Activated CD4-positive, alpha-beta T cell treated with anti-CD3 and anti-CD28 coated beads, Interleukin-10, Interleukin-2, amounts not matched to agents 100 ng/mL and 50 ng/mL, durations not matched to agents 16 hours and 8 hours (primary cell): Measurements from ENCODE around the gene NDST1.
"Not testable (repeated sequence)": the region's sequence is repeated elsewhere in the genome, so short reads cannot be mapped to it uniquely, and the experiment has no call there.

Experiments
- DNase-seq: peaks from one replicate; pipeline ENCODE4 v3.0.0-alpha.2; 2020

NDST1 gene

DNA sequence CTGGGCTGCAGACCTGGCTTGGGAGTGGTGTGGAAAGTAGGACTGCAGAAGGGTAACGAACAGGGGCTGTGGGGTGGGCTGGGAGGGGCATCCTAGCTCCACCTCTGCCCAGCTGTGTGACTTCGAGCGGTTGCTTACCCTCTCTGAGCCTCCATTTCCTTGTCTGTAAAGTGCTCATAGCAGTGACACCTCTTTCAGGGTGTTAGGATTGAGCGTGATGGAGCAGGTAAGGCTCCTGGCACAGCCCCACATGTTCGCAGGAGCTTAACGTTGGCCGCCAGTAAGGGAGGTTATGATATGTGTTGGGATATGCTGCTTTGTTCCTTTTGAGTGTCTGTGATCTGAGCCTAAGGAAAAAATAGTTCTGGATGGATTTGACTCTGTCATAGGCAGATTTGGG is 2.1 kb downstream of the NDST1 start:
- no peak for DNase-seq

DNA sequence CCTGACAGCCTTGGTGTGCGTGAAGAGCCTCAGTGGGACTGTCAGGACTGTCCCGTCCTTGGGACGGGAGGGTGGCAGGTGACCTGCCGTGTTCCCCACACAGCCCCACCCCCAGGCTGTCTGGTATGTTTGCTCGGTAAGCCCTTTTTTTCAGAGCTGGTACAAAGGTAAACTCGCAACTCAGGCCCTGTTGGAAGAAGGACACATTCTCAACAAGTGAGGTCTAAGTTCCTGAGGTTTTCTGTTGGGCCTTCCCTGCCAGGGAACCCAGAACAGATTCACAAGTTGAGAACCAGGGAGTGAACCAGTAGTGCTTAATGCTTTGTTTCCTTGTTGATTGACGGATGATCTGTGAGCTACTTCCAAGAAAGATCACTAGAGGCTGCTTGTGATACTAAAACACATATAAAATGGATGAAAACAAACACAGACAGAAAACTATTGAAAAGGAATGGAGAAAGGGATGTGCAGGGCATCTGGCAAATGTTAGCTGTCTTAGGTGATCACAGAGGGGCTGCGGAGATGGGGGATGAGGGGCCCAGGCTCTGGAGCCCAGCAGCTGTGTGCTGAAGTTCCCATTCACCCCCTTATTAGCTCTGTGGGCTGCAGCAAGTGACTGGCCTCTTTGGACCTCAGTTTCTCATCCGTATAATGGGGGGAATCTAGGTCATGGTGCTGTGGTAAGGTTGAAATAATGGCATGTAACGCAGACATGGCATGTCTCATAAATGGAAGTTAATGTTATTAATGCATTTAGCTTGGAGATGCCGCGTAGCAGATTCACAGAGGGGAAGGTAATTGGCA is 2.7 kb downstream of the NDST1 start:
- DNase-seq, result no peak

DNA sequence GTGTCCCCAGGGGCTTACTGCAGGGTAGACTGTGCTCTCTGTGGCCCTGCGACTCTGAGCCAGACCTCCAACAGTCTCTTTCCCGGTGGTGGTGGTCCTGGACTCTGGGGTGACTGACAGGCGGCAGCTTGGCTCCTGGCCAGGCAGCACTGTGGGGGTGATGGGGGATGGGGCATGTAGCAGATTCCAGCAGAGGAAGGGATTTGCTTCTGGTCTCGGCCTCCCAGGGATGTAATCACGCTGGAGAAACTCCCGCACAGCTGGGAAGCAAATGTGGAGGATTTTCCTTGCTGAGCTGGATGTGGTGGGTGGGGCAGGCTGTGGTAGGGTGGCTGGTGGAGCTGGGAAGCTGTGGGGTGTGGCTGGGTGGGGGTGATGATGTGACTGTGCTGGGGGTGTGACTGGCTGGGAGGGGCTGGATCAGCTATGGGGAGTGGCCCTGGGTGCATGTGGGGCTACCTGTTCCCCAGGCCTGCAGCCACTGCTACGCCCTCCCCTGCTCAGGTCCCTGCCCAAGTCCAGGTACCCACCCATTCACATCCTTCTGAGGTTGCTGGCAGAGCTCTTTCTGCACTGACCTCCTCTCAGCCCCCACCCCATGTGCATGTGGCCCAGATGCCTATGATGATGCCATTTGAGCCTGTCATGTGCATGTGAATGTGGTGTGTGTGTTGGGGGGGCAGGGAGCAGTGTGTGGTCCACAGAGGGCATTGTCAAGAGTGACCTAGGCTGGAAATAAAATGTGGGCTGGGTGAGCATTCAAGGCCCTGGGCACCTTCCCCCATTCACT is 3.8 kb downstream of the NDST1 start:
- DNase-seq, result no peak

DNA sequence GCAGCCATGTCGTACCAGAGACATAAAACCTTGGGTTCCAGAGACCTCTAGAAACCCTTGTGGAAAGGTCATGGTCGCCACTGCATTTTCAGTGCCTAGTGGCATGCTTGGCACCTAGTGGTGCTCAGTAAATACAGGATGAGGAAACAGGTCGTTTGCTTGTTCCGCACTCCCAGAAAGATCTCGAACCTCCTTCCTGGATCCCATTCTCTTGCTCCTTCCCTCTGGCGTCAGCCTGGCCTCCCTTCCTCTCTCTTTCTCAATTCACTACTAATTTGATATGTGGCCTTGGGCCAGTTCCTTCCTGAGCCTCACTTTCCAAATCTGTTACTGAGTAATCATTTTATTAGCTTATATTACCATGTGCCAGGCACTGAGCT is 4.4 kb downstream of the NDST1 start:
- no peak for DNase-seq

DNA sequence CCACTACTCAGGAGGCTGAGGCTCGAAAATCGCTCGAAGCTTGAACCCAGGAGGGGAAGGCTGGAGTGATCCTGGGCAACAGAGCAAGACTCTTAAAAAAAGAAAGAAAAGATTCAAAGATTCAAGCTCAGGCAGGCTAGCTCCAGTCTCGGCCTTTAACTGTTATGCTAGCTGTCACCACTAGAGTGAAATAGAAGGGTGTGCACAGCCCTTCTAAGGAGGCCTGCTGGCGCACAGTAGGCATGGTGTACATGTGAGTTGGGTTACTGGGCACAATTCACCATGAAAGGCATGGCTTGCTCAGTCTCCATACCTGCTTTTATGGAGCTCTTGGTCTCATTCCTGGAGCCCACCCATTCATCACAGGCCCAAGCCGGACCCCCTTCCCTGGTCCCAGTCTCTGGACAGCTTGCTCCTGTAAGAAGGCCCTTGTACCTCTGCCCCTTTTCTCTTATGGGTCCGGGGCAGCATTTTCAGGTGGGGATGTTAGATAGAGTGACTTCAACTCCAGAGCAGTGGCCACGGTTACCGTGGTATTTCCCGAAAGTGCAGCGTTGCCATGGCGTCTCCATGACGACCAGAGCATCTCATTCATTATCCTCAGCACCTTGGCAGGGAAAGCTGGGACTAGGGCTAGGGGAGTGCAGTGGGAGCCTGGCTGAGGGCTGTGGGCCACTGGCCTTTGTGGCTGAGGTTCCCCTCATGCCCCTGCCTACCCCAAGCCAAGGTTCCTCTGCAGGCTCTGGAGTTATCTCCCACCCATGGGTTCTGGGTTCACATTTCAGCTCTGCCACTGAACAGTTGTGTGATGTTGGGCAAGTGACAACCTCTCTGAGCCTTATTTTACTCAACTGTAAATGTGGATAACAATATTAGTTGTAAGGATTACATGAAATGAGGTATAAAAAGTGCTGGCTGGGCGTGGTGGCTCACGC is 5.7 kb downstream of the NDST1 start:
- DNase-seq, result peak; percentile 10

DNA sequence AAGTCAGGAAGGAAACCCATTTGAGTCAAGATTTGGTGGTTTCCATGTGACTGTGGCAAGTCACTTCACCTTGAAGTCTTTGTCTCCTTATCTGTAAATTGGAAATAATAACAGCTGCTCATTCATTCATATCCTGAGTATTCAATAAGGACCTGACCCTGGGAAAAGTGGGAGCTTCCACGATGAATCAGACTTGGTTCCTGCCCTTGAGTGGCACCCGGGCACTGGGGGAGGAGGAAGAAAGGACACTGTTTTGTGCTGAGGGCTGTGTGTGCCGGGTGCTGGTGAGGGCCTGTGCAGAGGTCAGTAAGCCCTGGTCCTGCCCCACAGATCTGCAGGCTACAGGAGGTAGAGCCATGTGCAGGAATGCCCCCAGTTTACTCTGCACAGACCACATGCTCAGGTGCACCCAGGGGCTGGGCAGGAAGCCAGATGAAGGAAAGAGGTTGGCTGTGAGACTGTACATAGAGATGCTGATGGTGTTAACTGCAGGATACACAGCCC is 6.8 kb downstream of the NDST1 start:
- no peak for DNase-seq

DNA sequence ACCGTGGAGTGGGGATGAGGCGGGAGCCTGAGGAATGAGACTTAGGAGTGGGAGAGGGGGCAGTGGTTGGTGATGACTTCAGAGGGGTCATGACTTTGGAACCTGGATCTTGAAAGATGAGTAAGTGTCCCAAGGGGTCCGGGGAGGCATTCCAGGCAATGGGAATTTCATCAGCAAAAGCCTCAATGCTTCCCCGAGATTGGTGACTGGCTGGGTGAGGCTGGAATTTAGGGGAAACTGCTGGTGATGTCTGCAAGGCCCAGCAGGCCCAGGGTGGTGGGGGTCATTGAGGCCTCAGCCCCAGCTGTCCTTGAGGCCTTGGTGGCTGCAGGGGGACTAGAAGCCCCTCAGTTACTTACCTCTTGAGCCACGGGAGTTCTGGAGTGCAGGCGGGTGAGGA is 7.5 kb downstream of the NDST1 start:
- no peak for DNase-seq

DNA sequence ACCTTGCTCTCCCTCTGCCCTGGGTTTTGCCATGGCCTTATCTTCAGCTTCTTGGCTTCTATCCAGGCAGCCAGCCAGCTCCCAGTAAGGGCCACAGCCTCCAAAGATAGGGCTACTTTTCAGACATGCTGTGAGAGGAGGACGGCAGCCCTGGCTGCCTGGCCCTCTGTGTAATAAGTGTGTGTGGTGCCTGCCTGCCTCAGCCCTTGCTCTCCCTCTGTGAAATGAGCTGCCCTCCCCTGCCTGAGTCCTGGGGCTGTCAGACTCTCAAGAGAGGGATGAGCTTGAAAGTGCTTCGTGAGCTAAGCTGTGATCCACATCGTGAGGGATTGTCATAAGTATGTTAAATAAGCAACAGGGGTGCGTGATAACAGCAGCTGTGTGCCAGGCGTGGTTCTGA is 8.1 kb downstream of the NDST1 start:
- DNase-seq, result no peak

DNA sequence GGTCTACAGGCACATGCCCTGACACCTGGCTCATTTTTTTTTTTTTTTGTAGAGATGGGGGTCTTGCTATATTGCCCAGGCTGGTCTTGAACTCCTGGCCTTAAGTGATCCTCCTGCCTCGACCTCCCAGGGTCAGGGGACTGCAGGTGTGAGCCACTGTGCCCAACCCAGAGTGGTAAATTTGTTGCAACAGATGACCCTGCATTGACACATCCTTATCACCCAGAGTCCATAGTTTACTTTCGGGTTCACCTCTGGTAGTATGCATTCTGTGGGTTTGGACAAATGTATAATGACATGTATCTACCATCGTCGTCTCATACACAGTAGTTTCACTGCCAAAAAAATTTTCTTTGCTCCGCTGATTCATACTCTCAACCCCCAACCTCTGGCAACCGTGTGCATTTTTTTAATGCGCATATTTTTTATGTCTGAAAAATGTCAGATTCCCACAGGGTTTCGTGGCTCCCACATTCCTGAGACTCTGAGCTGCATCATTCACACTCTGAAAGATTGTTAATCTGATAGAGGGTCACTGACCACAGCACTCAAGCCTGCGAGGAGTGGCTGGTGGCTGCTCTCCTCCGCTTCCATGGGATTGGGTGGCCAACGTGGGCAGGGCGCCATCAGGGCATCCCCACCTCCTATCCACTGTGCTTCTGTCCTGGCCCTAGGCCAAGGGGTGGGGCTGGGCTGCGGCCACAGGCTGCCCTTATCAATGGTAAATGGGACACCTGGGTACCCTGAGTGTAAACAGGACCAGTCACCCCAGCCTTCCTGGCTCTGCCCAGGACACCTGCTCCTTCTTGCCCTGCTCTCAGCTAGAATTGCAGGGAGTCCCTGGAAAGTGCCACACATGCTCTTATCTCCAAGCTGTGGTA is 9.6 kb downstream of the NDST1 start:
- DNase-seq, result no peak

DNA sequence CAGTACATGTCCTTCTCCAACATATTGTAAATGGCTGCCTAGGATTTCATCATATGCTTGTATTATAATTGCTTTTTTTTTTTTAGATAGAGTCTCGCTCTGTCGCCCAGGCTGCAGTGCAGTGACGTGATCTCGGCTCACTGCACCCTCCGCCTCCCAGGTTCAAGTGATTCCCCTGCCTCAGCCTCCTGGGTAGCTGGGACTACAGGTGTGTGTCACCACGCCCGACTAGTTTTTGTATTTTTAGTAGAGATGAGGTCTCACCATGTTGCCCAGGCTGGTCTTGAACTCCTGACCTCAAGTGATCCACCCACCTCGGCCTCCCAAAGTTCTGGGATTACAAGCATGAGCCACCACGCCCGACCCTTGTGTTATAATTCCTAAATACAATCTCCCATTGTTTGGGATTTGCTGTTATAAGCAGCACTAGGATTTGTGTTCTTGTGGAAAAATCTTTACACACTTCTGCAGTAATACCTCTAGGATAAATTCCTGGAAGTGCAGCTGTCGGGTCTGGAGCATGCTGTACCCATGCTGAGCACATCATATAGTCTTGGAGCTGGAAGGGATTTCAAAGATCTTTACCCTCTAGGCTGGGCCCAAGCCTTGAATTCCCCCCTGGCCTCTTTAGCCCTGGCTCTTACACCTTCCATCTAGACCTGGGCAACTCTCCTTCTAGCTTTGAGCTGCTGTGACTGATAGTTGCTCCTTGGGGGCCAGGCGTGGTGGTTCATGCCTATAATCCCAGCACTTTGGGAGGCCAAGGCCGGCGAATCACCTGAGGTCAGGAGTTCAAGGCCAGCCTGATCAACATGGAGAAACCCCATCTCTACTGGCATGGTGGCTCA is 11.0 kb downstream of the NDST1 start:
- not testable (repeated sequence) for DNase-seq

DNA sequence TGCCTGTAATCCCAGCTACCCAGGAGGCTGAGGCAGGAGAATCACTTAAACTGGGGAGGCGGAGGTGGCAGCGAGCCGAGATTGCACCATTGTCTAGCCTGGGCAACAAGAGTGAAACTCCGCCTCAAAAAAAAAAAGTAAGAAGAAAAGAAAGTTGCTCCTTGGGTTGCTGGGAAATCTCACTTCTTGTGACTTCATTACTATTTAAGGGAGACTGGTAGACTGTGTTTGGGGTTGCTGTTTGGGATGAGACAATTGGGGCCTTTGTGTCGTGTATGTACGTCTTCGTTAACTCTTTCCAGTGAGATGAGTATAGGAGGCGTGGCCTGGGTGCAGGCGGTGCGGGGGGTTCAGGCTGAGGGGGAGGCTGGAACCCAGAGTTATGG is 11.6 kb downstream of the NDST1 start:
- no peak for DNase-seq

DNA sequence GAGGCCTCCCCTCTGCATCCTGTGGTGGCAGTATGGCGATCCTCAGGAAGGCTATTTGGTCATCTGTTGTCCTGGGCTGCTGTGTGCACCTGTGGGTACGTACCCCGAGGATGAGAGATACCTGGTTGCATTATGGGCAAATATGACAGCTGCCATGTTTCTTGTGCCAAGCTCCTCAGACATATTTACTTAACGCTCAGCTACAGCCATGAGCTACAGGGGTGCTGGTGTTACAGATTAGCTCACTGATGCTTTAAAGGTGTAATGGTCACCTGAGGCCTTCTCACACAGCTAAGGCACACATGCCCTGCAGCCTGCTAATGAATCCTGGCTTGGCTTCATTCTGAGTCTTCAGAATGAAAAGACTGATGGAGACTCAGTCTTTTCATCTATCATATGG is 12.0 kb downstream of the NDST1 start:
- DNase-seq, result no peak

DNA sequence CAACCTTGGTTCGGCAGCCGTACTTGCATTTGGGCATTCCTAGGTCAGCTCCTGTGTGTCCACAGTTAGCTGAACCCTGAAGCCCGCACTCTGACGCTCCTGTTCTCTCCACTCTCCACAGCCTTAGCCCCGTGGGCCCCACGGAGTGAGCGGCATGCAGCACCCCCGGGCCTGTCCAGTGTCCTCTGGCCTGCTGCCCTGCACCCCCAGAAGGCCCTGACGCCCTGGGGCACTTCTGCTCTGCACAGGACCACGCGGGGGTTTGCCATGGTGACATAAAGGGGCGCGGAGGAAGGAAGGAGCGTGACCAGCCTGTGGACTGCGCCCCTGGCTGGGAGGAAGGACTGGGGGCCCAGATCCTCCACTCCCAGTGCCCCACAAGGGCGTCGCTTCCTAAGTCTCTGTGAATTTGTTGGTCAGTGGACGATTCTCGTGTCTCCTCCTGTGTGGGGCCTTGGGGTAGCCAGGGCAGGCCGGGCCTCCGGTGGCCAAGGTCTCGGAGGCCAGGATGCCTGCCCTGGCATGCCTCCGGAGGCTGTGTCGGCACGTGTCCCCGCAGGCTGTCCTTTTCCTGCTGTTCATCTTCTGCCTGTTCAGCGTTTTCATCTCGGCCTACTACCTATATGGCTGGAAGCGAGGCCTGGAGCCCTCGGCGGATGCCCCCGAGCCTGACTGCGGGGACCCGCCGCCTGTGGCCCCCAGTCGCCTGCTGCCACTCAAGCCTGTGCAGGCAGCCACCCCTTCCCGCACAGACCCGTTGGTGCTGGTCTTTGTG is 13.0 kb downstream of the NDST1 start:
- no peak for DNase-seq

DNA sequence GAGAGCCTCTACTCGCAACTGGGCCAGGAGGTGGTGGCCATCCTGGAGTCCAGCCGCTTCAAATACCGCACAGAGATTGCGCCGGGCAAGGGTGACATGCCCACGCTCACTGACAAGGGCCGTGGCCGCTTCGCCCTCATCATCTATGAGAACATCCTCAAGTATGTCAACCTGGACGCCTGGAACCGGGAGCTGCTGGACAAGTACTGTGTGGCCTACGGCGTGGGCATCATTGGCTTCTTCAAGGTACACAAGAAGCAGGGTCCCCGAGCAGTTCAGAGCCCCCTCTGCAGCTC is 13.5 kb downstream of the NDST1 start:
- no peak for DNase-seq

DNA sequence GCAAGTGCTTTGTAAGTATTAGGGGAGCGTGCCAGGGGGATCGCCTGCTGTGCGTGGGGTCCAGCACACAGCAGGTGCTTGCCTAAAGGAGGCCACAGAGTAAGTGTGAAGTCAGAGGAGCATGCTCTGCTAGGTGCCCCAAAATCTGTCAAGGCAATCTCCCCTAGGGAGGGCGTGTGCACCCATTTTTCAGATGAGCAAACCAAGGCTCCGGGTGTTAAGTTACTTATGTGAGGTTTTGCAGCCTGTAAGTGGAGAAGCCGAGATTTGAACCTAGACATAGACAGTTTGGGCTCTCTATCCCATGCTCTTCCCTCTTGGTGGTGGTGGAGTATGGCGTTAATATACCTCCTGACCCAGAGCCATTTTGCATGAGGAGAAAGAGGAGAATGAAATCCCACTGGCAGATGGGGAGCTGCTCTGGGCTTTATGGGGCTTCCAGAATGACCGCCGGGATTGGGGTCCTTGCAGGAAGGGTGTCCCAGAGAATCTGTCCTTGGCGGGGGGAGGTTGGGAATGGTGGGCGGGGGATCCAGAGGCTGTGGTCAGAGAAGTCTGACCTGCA is 14.1 kb downstream of the NDST1 start:
- DNase-seq, result no peak

DNA sequence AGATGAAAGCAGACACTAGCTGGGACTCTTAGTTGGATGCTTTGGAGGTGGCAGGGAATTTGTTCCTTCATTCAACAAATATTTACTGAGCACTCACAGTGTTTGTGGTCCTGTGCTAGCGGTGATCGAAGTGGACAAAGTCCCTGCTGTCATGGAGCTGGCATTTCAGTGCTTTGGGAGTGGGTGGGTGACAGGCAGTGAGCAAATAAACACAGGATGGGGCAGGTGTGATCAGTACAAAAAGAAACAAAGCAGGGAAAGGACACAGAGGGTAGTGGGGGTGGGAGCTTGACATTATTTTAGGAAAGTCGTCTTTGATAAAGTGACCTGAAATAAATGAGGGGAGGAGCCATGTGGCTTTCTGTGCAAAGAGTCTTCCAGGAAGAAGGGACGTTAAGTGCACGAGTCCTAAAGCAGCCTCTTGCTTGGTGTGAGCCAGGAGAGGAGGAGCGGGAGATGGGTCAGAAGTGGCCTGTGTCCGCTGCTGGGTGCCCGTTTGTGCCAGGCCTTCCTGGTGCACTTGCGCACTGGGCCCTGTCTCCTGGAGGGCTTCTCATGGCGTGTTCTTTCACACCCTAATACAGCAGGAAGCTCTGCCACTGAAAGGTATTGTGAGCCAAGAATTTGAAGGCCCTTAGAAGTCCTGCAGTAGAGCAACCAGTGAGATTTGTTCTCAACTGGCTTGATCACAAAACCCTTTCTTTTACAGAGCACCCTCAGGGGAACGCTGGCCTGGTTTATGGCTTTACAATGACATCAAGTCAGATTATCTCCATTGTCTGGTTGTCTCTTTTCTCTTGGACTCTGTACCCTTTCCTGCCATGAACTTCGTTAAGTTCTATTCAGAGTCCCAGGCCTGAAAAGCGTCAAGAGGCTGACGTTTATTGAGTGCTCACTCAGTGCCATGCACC is 14.8 kb downstream of the NDST1 start:
- no peak for DNase-seq

DNA sequence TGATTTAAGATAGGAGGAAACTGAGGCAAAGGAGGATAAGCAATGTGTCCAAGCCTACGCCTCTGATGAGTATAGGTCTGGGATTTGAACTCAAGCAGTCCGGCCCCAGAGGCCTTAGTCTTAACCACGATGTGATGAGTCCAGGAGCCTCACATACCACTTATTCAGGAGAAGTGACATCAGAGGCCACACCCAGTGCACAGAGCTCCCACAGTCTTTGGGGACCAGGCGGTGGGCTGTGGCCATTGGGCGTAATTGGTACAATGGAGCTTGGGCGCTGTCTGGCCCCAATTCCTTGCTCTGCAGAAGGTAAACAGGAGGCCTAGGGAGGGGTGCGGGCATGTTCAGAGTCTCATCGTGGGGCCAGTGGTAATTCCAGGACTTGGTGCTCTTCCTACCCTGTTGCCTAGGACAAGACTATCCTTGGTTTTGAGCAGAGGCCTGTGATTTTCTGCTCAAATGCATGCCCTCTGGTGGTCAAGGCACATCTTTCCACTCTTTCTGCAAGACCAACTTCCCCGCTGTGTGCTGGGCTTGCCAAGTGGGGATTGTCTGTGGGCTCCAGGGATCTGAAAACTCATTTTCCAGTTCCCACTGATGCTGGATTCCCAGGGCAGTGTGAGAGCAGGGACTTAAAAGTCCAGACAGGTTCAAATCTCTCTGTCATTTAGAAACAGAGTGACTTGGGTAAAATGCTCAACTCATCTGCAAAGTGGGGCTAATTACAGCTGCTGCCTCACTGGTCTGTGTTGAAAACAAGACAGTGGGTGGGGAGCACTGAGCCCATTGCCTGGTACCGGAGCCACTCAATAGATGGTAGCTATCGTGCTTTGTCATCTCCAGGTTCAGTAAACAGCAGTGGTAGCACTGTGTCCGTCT is 15.8 kb downstream of the NDST1 start:
- DNase-seq, result peak; percentile 16

DNA sequence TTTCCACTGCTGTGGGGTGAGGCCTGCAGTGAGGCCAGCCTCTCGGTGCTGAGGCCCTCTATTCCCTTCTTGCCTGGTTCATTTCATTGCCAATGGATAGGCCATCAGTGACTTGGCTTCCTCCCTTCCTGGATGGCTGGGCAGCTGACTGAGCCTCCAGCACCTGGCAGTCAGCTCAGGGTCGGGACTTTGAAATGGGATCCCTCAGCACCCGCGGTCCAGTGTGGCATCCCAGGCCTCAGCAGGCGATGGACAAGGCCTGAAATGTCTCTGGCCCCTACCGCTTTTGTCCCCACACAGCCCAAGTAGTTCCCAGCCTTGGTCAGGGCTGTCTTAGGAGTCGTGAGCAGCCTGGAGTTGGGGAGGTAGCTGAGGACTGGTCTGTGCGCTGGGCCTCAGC is 17.2 kb downstream of the NDST1 start:
- no peak for DNase-seq
